ENCODE measurements around the gene KRT84. TPM values are rescaled to one million over a fixed set of nuclear protein-coding genes. Genes with fewer than 3 reads are reported as not detected.

The KRT84 gene
- total and polyA plus RNA-seq, 10 of the 15 experiments (the other 5 are each of a cell fraction or from before 2014, with no cell fraction given), result not detected

DNA sequence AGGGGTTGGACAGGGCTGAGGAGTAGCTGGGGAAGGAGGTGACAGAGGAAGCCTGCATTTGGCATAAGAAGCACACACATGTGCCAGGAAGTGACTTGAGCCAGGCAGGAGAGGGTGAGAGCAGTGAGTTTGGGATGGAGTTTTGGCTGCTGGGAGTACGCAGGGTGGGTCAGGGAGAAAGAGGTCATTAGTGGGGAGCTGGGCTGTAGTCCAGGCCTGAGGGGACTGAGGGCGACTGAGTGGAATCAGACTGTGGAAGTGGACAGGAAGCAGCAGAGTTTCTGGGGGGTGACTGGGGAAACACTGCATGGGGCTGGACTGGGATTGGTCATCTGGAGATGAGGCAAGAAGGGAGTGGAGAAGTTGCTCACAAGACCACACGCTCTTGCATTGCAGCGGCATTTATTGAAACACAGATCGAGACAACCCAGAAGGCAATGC lies 25.8 kb downstream of the KRT84 start (continued):
- no peak for TF ChIP-seq SUZ12 (IDR thresholded peaks at IDR 0.05; ENCODE audit: unreplicated experiment)
- no peak for TF ChIP-seq JUND (IDR thresholded peaks at IDR 0.05; ENCODE audit: low read depth, low read length)
- TF ChIP-seq CHD4 (IDR thresholded peaks at IDR 0.05), result no peak
- TF ChIP-seq STAT3 (IDR thresholded peaks at IDR 0.05; ENCODE audit: low read depth, low read length), result no peak
- no peak for TF ChIP-seq TCF12 (IDR thresholded peaks at IDR 0.05; ENCODE audit: low read depth, low read length)

DNA sequence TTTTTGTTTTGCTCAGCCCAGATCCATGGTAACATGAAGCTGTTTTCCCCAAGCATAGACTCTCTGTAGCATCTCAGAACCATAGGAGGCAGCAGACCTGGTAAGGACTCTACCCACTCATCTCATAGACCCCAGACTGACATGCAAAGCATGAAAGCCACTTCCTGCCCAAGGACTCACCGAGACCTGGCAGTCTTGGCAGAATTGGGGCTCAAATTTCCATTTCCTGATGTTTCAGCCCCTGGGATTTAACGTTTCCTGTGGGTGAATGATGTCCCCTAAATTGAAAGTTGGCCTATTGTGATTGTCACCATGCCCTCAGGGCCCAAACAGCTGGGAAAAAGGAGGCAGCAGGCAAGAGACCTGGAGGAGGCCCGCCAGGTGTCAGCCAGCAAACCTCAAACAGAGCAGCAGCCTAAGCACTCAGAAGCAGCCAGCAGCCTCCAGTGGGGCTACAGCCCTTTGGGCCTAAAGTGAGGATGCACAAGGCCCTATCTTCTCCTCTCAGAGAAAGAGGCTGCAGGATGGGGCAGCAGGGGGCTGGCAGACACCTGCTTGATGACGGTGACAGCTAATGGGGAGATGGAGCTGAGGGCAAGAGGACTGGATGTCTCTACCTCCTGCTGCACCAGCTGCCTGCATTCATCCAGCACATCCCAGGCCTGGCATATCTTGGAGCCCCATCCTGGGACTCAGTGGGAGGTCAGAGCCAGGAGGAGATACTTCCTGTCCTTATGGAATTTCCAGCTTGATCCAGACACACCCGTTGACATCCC lies 26.7 kb downstream of the KRT84 start:
- no TSS peak for BruUV-seq (replicated peaks)
- Histone ChIP-seq H3K27me3 (replicated peaks in 1 of 2; ENCODE audit: control insufficient read depth in 2 of 2, insufficient read depth in 2 of 2, low read length in 1 of 2) (0 out of 4 replicates have a peak, but pooled peaks cover 0 to 3% of the 10 kb centered on the region in 2 experiments), H3K9ac (ENCODE audit: control insufficient read depth, insufficient read depth, low read length) (no peak overlapping the region), H3K79me2 (ENCODE audit: control insufficient read depth, insufficient read depth, low read length) (no peaks in the 10 kb centered on the region), H3K27ac (ENCODE audit: control insufficient read depth, insufficient read depth) (no peak overlapping the region), H3K4me2 (ENCODE audit: control insufficient read depth, insufficient read depth) (peak overlapping the region; percentile 12), H3K4me1 (ENCODE audit: control insufficient read depth, insufficient read depth, low read length) (peaks cover 12% of the 10 kb centered on the region), H4K20me1 (ENCODE audit: control insufficient read depth, insufficient read depth) (no peaks in the 10 kb centered on the region; the same call in 1 of the 2 replicates), H2AFZ (ENCODE audit: control insufficient read depth, low read depth, low read length) (no peak overlapping the region; the same call in 1 of the 2 replicates), H3K4me3 (no peak overlapping the region), H3K9me3 (replicated peaks; ENCODE audit: control insufficient read depth, insufficient read depth, low read length) (no peaks in the 10 kb centered on the region), H3K36me3 (ENCODE audit: control insufficient read depth in 2 of 2, insufficient read depth in 2 of 2, low read length in 1 of 2) (no peaks in the 10 kb centered on the region)
- DNase-seq (ENCODE audit: low read depth, low spot score), result peak; percentile 34
- intact Hi-C loops (cut with micrococcal nuclease; ENCODE audit: unreplicated experiment), result no loop called here
- ChIA-PET SMC1A (ENCODE audit: uncharacterized antibody, unreplicated experiment) (interaction anchor here (1.3 kb wide), 1 partner anchor 15 kb away, joined by 3 read pairs; no protein-coding TSS in a partner anchor), CTCF (interaction anchor here (1.4 to 1.8 kb wide), 2 partner anchors 31 to 512 kb away, joined by 4 to 5 read pairs; no protein-coding TSS in a partner anchor), RAD21 (ENCODE audit: unreplicated experiment) (no interaction called here), POLR2A (no interaction called here)
- ATAC-seq, result peak; percentile 97
- in situ Hi-C loops (cut with MboI), result no loop called here
- FAIRE-seq, result peak; percentile 90
- TF ChIP-seq, protein P1, sequence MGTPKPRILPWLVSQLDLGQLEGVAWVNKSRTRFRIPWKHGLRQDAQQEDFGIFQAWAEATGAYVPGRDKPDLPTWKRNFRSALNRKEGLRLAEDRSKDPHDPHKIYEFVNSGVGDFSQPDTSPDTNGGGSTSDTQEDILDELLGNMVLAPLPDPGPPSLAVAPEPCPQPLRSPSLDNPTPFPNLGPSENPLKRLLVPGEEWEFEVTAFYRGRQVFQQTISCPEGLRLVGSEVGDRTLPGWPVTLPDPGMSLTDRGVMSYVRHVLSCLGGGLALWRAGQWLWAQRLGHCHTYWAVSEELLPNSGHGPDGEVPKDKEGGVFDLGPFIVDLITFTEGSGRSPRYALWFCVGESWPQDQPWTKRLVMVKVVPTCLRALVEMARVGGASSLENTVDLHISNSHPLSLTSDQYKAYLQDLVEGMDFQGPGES (IDR thresholded peaks at IDR 0.05), result no peak
- no peak for TF ChIP-seq BRCA1 (IDR thresholded peaks at IDR 0.05; ENCODE audit: low read depth, low read length)
- TF ChIP-seq, protein P2, sequence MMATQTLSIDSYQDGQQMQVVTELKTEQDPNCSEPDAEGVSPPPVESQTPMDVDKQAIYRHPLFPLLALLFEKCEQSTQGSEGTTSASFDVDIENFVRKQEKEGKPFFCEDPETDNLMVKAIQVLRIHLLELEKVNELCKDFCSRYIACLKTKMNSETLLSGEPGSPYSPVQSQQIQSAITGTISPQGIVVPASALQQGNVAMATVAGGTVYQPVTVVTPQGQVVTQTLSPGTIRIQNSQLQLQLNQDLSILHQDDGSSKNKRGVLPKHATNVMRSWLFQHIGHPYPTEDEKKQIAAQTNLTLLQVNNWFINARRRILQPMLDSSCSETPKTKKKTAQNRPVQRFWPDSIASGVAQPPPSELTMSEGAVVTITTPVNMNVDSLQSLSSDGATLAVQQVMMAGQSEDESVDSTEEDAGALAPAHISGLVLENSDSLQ (IDR thresholded peaks at IDR 0.05), result peak; percentile 69; the same call in 1 of the 2 replicates
- no peak for TF ChIP-seq SRF (IDR thresholded peaks at IDR 0.05; ENCODE audit: low read depth in 2 of 2, low read length in 2 of 2)
- peak; percentile 95 for TF ChIP-seq POU2F2 (IDR thresholded peaks at IDR 0.05; ENCODE audit: borderline replicate concordance, low read depth, low read length)
- TF ChIP-seq IKZF2 (IDR thresholded peaks at IDR 0.05), result peak; percentile 45 to 46; a peak in 3 of 4 replicates
- TF ChIP-seq DPF2 (IDR thresholded peaks at IDR 0.05), result 0 out of 2 replicates have a peak, but pooled peaks have one; percentile 25
- TF ChIP-seq RUNX3 (IDR thresholded peaks at IDR 0.05; ENCODE audit: low read length), result peak; percentile 63; the same call in 1 of the 2 replicates
- TF ChIP-seq, protein P3, sequence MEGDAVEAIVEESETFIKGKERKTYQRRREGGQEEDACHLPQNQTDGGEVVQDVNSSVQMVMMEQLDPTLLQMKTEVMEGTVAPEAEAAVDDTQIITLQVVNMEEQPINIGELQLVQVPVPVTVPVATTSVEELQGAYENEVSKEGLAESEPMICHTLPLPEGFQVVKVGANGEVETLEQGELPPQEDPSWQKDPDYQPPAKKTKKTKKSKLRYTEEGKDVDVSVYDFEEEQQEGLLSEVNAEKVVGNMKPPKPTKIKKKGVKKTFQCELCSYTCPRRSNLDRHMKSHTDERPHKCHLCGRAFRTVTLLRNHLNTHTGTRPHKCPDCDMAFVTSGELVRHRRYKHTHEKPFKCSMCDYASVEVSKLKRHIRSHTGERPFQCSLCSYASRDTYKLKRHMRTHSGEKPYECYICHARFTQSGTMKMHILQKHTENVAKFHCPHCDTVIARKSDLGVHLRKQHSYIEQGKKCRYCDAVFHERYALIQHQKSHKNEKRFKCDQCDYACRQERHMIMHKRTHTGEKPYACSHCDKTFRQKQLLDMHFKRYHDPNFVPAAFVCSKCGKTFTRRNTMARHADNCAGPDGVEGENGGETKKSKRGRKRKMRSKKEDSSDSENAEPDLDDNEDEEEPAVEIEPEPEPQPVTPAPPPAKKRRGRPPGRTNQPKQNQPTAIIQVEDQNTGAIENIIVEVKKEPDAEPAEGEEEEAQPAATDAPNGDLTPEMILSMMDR (IDR thresholded peaks at IDR 0.05 in 2 of 3, conservative IDR thresholded peaks at IDR 0.05 in 1 of 3; ENCODE audit: control insufficient read depth in 2 of 3, extremely low read depth in 1 of 3, insufficient read depth in 1 of 3, low read depth in 3 of 3, low read length in 3 of 3), result peak in 2 of 3 experiments; percentile 12 to 27; a peak in 2 of 6 replicates
- 4% methylated on average over 5 of the region's 5 CpGs for WGBS (ENCODE audit: insufficient coverage, insufficient replicate concordance, low lambda C conversion rate, missing lambda C conversion rate)

Measured in GM12878 (cell line).